ENCODE measurements around the gene DMGDH. TPM values are rescaled to one million over a fixed set of nuclear protein-coding genes. Genes with fewer than 3 reads are reported as not detected.

DMGDH gene
- total RNA-seq, 1 donor from 2014 or later, result 9.3 TPM

GRCh38 chr5:79070350-79070667 lies 835 bp upstream of the DMGDH start:
- peak; percentile 47 for DNase-seq (ENCODE audit: low read depth)

- no peak for DNase-seq (ENCODE audit: low read depth)
Measured at GRCh38 chr5:79062436-79062835, 7.0 kb downstream of the DMGDH start.

GRCh38 chr5:79059674-79060073 lies 9.8 kb downstream of the DMGDH start:
- no peak for DNase-seq (ENCODE audit: low read depth)

- no peak for DNase-seq (ENCODE audit: low read depth)
Measured at GRCh38 chr5:79056847-79057246, 12.6 kb downstream of the DMGDH start.

- DNase-seq (ENCODE audit: low read depth), result no peak
Measured at GRCh38 chr5:79055017-79055416, 14.5 kb downstream of the DMGDH start.

- no peak for DNase-seq (ENCODE audit: low read depth)
Measured at GRCh38 chr5:79053321-79053720, 16.2 kb downstream of the DMGDH start.

- no peak for DNase-seq (ENCODE audit: low read depth)
Measured at GRCh38 chr5:79050498-79050897, 19.0 kb downstream of the DMGDH start.

- DNase-seq (ENCODE audit: low read depth), result no peak
Measured at GRCh38 chr5:79048437-79048836, 21.0 kb downstream of the DMGDH start.

GRCh38 chr5:79047199-79047598 lies 22.3 kb downstream of the DMGDH start:
- DNase-seq (ENCODE audit: low read depth), result no peak

GRCh38 chr5:79042188-79042587 lies 27.3 kb downstream of the DMGDH start:
- no peak for DNase-seq (ENCODE audit: low read depth)

- DNase-seq (ENCODE audit: low read depth), result no peak
Measured at GRCh38 chr5:79036769-79037168, 32.7 kb downstream of the DMGDH start.

- DNase-seq (ENCODE audit: low read depth), result no peak
Measured at GRCh38 chr5:79035237-79035636, 34.2 kb downstream of the DMGDH start.

GRCh38 chr5:79032782-79033181 lies 36.7 kb downstream of the DMGDH start:
- DNase-seq (ENCODE audit: low read depth), result no peak

GRCh38 chr5:79032031-79032695 lies 37.3 kb downstream of the DMGDH start:
- peak; percentile 66 for DNase-seq (ENCODE audit: low read depth)

GRCh38 chr5:79031485-79031867 lies 38.0 kb downstream of the DMGDH start:
- DNase-seq (ENCODE audit: low read depth), result peak; percentile 75

- peak; percentile 99 for DNase-seq (ENCODE audit: low read depth)
Measured at GRCh38 chr5:79030663-79031484, 38.6 kb downstream of the DMGDH start.

GRCh38 chr5:79025054-79025472 lies 44.4 kb downstream of the DMGDH start:
- peak; percentile 54 for DNase-seq (ENCODE audit: low read depth)

- no peak for DNase-seq (ENCODE audit: low read depth)
Measured at GRCh38 chr5:79023947-79024346, 45.5 kb downstream of the DMGDH start.

GRCh38 chr5:79023348-79023747 lies 46.1 kb downstream of the DMGDH start:
- DNase-seq (ENCODE audit: low read depth), result no peak

- no peak for DNase-seq (ENCODE audit: low read depth)
Measured at GRCh38 chr5:79022771-79023170, 46.7 kb downstream of the DMGDH start.

- DNase-seq (ENCODE audit: low read depth), result no peak
Measured at GRCh38 chr5:79021753-79022152, 47.7 kb downstream of the DMGDH start.

GRCh38 chr5:79020861-79021561 lies 48.5 kb downstream of the DMGDH start:
- peak; percentile 67 for DNase-seq (ENCODE audit: low read depth)

- no peak for DNase-seq (ENCODE audit: low read depth)
Measured at GRCh38 chr5:79014631-79015030, 54.8 kb downstream of the DMGDH start.

All from renal cortical epithelial cell (primary cell).